MCF 10A (cell line): ENCODE data around the gene FCHSD2. TPM values are rescaled to one million over a fixed set of nuclear protein-coding genes. Genes with fewer than 3 reads are reported as not detected.

Source experiments
- BruUV-seq: library from RNA; stranded (reverse); fragments of 400-500 nt; replicated peaks from 2 replicates; lab custom pipeline; 2021; lab: Mats Ljungman, UMichigan
- CTCF ChIA-PET: fragments of 300-600 bp; sonication (Branson Sonifier 250); formaldehyde crosslinking; extraction: SDS; loops from one replicate; lab custom pipeline; 2021; ENCODE audit warnings: antibody characterized with exemption, inconsistent platforms; lab: Yijun Ruan, JAX
- POLR2A ChIA-PET: fragments of 300-600, 350-650 bp; sonication (Branson Sonifier 250); formaldehyde crosslinking; extraction: SDS; loops from one replicate; lab custom pipeline; 2020; ENCODE audit warnings: antibody characterized with exemption, inconsistent platforms; lab: Yijun Ruan, JAX
- DNase-seq: peaks from one replicate; pipeline ENCODE4 v3.0.0-alpha.2; 2018; ENCODE audit not compliant: unreplicated experiment
- H3K27ac Mint-ChIP-seq: one replicate; pipeline ENCODE4 v1.8.0; 2022; ENCODE audit warnings: mild to moderate bottlenecking, low read depth, mixed read lengths; ENCODE audit not compliant: unreplicated experiment
- H3K27me3 Mint-ChIP-seq: one replicate; pipeline ENCODE4 v1.8.0; 2022; ENCODE audit warnings: mixed read lengths; ENCODE audit not compliant: insufficient read depth, unreplicated experiment
- H3K36me3 Mint-ChIP-seq: one replicate; pipeline ENCODE4 v1.8.0; 2022; ENCODE audit warnings: mild to moderate bottlenecking, moderate library complexity, mixed read lengths; ENCODE audit not compliant: insufficient read depth, unreplicated experiment
- H3K4me1 Mint-ChIP-seq: one replicate; pipeline ENCODE4 v1.8.0; 2022; ENCODE audit warnings: mixed read lengths; ENCODE audit not compliant: insufficient read depth, unreplicated experiment
- H3K4me3 Mint-ChIP-seq: one replicate; pipeline ENCODE4 v1.8.0; 2022; ENCODE audit warnings: mild to moderate bottlenecking, moderate library complexity, mixed read lengths; ENCODE audit not compliant: unreplicated experiment
- H3K9me3 Mint-ChIP-seq: one replicate; pipeline ENCODE4 v1.8.0; 2022; ENCODE audit warnings: mixed read lengths; ENCODE audit not compliant: unreplicated experiment
- CTCF ChIP-seq: fragments of 200-600 bp; IDR thresholded peaks from one replicate; pipeline ENCODE4 v1.8.0; 2022; ENCODE audit warnings: antibody characterized with exemption, mild to moderate bottlenecking; ENCODE audit not compliant: unreplicated experiment
- intact Hi-C: fragments of 100-400 bp; cut with micrococcal nuclease; formaldehyde crosslinking; loops from 2 replicates; pipeline ENCODE4 v1.14.1; 2022
- total RNA-seq: library from RNA; stranded (reverse); gene quantifications from 2 replicates; pipeline ENCODE4 v1.2.3, GENCODE V29; 2022

FCHSD2 gene
- total RNA-seq, 1 experiment from 2014 or later: 12.8 TPM

GRCh38 chr11:73151416-73151815 is 9.3 kb upstream of the FCHSD2 start:
- no peak overlapping the region for H3K4me3 Mint-ChIP-seq
- no peak overlapping the region for H3K27ac Mint-ChIP-seq
- TF ChIP-seq CTCF: no peak
- H3K9me3 Mint-ChIP-seq: no peaks in the 10 kb centered on the region
- H3K36me3 Mint-ChIP-seq: no peaks in the 10 kb centered on the region
- no peaks in the 10 kb centered on the region for H3K27me3 Mint-ChIP-seq
- POLR2A ChIA-PET: interaction anchor here (0.5 kb wide), 1 partner anchor 376 kb away, joined by 5 read pairs; no protein-coding TSS in a partner anchor
- DNase-seq: no peak
- H3K4me1 Mint-ChIP-seq: peaks cover 8% of the 10 kb centered on the region
- intact Hi-C loops: no loop called here
- CTCF ChIA-PET: interaction anchor here (0.7 to 0.9 kb wide), 3 partner anchors 216 to 473 kb away, joined by 4 to 10 read pairs (median 7); no protein-coding TSS in a partner anchor
- BruUV-seq: no TSS peak

- H3K4me1 Mint-ChIP-seq: peaks cover 8% of the 10 kb centered on the region
- H3K4me3 Mint-ChIP-seq: no peak overlapping the region
- DNase-seq: no peak
- H3K36me3 Mint-ChIP-seq: no peaks in the 10 kb centered on the region
- H3K9me3 Mint-ChIP-seq: no peaks in the 10 kb centered on the region
- ChIA-PET CTCF (interaction anchor here (0.6 to 1.1 kb wide), 3 partner anchors 94 to 466 kb away, joined by 3 to 4 read pairs (median 3); no protein-coding TSS in a partner anchor), POLR2A (interaction anchor here (2.1 kb wide), 1 partner anchor 11 kb away, joined by 5 read pairs; no protein-coding TSS in a partner anchor)
- intact Hi-C loops: no loop called here
- no TSS peak for BruUV-seq
- H3K27me3 Mint-ChIP-seq: no peaks in the 10 kb centered on the region
- H3K27ac Mint-ChIP-seq: no peak overlapping the region
- TF ChIP-seq CTCF: no peak
Observed at GRCh38 chr11:73149105-73149504, 7.0 kb upstream of the FCHSD2 start.

- H3K27me3 Mint-ChIP-seq: no peaks in the 10 kb centered on the region
- no peak for DNase-seq
- ChIA-PET CTCF (interaction anchor here (0.7 to 1.4 kb wide), 3 partner anchors 30 to 465 kb away, joined by 4 to 6 read pairs (median 4); no protein-coding TSS in a partner anchor), POLR2A (interaction anchor here (0.7 kb wide), 1 partner anchor 560 kb away, joined by 3 read pairs; no protein-coding TSS in a partner anchor)
- no peaks in the 10 kb centered on the region for H3K9me3 Mint-ChIP-seq
- H3K27ac Mint-ChIP-seq: no peak overlapping the region
- H3K4me3 Mint-ChIP-seq: no peak overlapping the region
- peaks cover 8% of the 10 kb centered on the region for H3K4me1 Mint-ChIP-seq
- intact Hi-C loops: no loop called here
- no TSS peak for BruUV-seq
- no peak for TF ChIP-seq CTCF
- H3K36me3 Mint-ChIP-seq: no peaks in the 10 kb centered on the region
Observed at GRCh38 chr11:73147771-73148681, 5.9 kb upstream of the FCHSD2 start.

- no peak for DNase-seq
- POLR2A ChIA-PET: no interaction called here
- H3K4me1 Mint-ChIP-seq: peaks cover 8% of the 10 kb centered on the region
- no peaks in the 10 kb centered on the region for H3K27me3 Mint-ChIP-seq
- H3K4me3 Mint-ChIP-seq: no peak overlapping the region
- TF ChIP-seq CTCF: no peak
- H3K36me3 Mint-ChIP-seq: no peaks in the 10 kb centered on the region
- no TSS peak for BruUV-seq
- intact Hi-C loops: no loop called here
- H3K9me3 Mint-ChIP-seq: no peaks in the 10 kb centered on the region
- CTCF ChIA-PET: interaction anchor here (0.6 to 1.2 kb wide), 6 partner anchors 31 to 422 kb away, joined by 3 to 4 read pairs (median 4); no protein-coding TSS in a partner anchor
- H3K27ac Mint-ChIP-seq: no peak overlapping the region
Observed at GRCh38 chr11:73145986-73146575, 4.0 kb upstream of the FCHSD2 start.
